BLaER1 treated with 17β-estradiol and CSF1 and Interleukin-3, amounts not matched to agents 10 nM and 100 nM (cell line): ENCODE results near the gene HCFC1.
A peak's percentile ranks its signal among the peaks of the same experiment; 100 is the strongest.

Experiments used
- H3K27ac ChIP-seq, 11 experiments: shearing (Covaris generic); formaldehyde crosslinking; 2 replicates each; pipeline ENCODE4 v1.8.1; 2022
- H3K27me3 ChIP-seq, 11 experiments: shearing (Covaris generic); formaldehyde crosslinking; 2 replicates each; pipeline ENCODE4 v1.8.1; 2022
- H3K36me3 ChIP-seq, 11 experiments: shearing (Covaris generic); formaldehyde crosslinking; 2 replicates each; pipeline ENCODE4 v1.8.1; 2022
- H3K4me1 ChIP-seq, 10 experiments: shearing (Covaris generic); formaldehyde crosslinking; 2 replicates each; pipeline ENCODE4 v1.8.1; 2022
- H3K4me2 ChIP-seq, 11 experiments: shearing (Covaris generic); formaldehyde crosslinking; 2 replicates each; pipeline ENCODE4 v1.8.1; 2022
- H3K4me3 ChIP-seq, 10 experiments: shearing (Covaris generic); formaldehyde crosslinking; 2 replicates each; pipeline ENCODE4 v1.8.1; 2022
- H3K9ac ChIP-seq, 11 experiments: shearing (Covaris generic); formaldehyde crosslinking; 2 replicates each; pipeline ENCODE4 v1.8.1; 2022
- H3K9me3 ChIP-seq, 11 experiments: shearing (Covaris generic); formaldehyde crosslinking; replicated peaks in 1 of 11; 2 replicates each; pipeline ENCODE4 v1.8.1; 2022
- H4K20me1 ChIP-seq, 11 experiments: shearing (Covaris generic); formaldehyde crosslinking; 2 replicates each; pipeline ENCODE4 v1.8.1; 2022
- Cebpa-rat ChIP-seq, 11 experiments: shearing (Covaris generic); IDR thresholded peaks; 2 replicates each; pipeline ENCODE4 v1.8.1; 2022

The HCFC1 gene

DNA sequence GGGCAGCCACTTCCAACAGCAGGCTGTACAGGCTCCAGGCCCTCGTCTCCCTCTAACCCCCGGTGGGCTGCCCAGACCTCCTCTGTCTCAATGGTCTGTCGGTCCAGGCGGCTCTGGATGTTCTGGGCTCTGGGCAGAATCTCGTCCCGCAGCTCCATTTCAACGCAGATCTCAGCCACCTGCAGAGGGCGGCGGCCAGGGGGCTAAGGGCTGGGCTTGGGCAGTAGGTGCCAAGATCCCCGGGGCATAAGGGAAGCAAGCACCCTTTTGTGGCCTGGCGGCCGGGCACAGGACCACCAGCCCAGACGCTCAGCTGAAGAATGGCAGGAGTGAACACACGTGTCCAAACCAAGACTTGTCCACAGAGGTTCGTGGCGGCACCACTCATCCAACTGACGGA lies 57.9 kb downstream of the HCFC1 start:
- H3K4me2 ChIP-seq, result no peak overlapping the region
- peaks cover 0 to 16% (median 0%) of the 10 kb centered on the region in 11 experiments; a peak in 1 of 22 replicates for H3K9me3 ChIP-seq
- no peak for TF ChIP-seq Cebpa-rat (IDR thresholded peaks at IDR 0.05)
- H4K20me1 ChIP-seq, result peaks cover 34 to 98% (median 72%) of the 10 kb centered on the region in 11 experiments; a peak in 21 of 22 replicates
- H3K27me3 ChIP-seq, result peaks cover 73 to 92% (median 85%) of the 10 kb centered on the region in 11 experiments
- no peak overlapping the region for H3K4me3 ChIP-seq
- H3K9ac ChIP-seq, result no peak overlapping the region
- H3K4me1 ChIP-seq, result peaks cover 0 to 9% (median 0%) of the 10 kb centered on the region in 10 experiments; a peak in 5 of 20 replicates
- H3K27ac ChIP-seq, result no peak overlapping the region
- peaks cover 21 to 91% (median 73%) of the 10 kb centered on the region in 11 experiments for H3K36me3 ChIP-seq

DNA sequence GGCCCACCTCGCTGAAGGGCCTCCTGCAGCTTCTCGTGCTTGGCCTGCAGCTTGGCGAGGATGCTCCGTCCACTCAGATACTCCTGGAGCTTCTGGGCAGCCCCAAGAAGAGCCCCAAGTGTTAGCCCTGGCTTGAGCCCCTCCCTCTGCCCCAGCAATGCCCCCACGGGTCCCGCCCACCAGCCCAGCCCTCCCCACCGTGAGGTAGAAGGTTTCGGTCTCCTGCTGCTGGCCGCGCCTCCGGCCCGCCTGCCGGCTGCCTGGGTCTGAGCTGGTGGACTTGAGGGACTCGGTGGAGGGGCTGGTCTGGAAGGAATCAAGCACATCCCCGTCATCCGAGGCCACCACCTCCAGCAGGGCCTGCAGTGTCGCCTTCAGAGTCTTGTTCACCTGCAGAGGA lies 58.4 kb downstream of the HCFC1 start:
- peaks cover 34 to 98% (median 69%) of the 10 kb centered on the region in 11 experiments; a peak in 21 of 22 replicates for H4K20me1 ChIP-seq
- no peak overlapping the region for H3K4me2 ChIP-seq
- H3K27ac ChIP-seq, result no peak overlapping the region
- H3K27me3 ChIP-seq, result peaks cover 70 to 92% (median 83%) of the 10 kb centered on the region in 11 experiments
- H3K9ac ChIP-seq, result no peak overlapping the region
- no peak overlapping the region for H3K4me3 ChIP-seq
- TF ChIP-seq Cebpa-rat (IDR thresholded peaks at IDR 0.05), result no peak
- H3K9me3 ChIP-seq, result peaks cover 0 to 16% (median 0%) of the 10 kb centered on the region in 11 experiments; a peak in 1 of 22 replicates
- H3K36me3 ChIP-seq, result peaks cover 18 to 89% (median 70%) of the 10 kb centered on the region in 11 experiments
- H3K4me1 ChIP-seq, result peaks cover 0 to 9% (median 0%) of the 10 kb centered on the region in 10 experiments; a peak in 5 of 20 replicates

DNA sequence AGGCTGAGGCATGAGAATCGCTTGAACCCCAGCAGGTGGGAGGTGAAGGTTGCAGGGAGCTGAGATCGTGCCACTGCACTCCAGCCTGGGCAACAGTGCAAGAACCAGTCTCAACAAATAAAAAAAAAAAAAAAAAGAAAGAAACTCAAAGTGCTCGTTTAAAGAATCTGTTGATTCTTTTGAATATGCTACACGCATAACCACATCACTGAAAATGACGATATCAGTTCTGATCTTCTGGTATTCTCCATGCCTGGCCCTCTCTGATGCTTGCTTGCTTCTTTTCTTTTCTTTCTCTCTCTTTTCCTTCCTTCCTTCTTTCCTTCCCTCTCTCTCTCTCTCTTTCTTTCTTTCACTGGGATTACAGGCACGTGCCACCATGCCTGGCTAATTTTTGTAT lies 59.8 kb downstream of the HCFC1 start:
- peaks cover 18 to 88% (median 72%) of the 10 kb centered on the region in 11 experiments; a peak in 21 of 22 replicates for H3K36me3 ChIP-seq

DNA sequence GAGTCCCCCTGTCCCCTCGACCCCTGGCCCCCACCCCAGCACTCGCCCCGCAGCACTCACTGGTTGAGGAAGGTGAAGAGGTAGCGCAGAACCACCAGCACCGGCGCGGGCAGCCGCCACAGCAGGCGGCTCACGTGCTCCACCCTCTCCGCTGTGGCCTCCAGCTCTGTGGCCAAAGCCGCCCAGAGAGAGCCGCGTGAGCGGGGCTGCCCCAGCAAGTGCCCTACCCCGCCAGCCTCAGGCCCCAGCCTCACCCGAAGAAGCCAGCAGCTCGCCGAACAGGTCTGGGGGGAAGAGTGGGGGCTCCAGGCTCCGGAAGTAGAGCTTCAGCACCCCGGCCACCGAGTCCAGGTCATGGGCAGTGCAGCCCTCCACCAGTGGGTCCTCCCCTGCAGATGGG lies 61.2 kb downstream of the HCFC1 start:
- Histone ChIP-seq H3K27me3 (peaks cover 64 to 92% (median 82%) of the 10 kb centered on the region in 11 experiments), H3K4me2 (no peak overlapping the region), H3K9ac (no peak overlapping the region), H3K36me3 (peaks cover 17 to 80% (median 60%) of the 10 kb centered on the region in 11 experiments; a peak in 18 of 22 replicates), H3K9me3 (peaks cover 0 to 16% (median 0%) of the 10 kb centered on the region in 11 experiments; a peak in 4 of 22 replicates), H4K20me1 (peaks cover 40 to 98% (median 70%) of the 10 kb centered on the region in 11 experiments; a peak in 21 of 22 replicates), H3K4me3 (no peak overlapping the region), H3K4me1 (peaks cover 0 to 27% (median 8%) of the 10 kb centered on the region in 10 experiments; a peak in 10 of 20 replicates), H3K27ac (no peak overlapping the region)
- no peak for TF ChIP-seq Cebpa-rat (IDR thresholded peaks at IDR 0.05)

More for the DNA sequence above, 59.8 kb downstream of the HCFC1 start:
- Histone ChIP-seq H4K20me1 (peaks cover 38 to 98% (median 76%) of the 10 kb centered on the region in 11 experiments; a peak in 21 of 22 replicates), H3K9ac (no peak overlapping the region), H3K27me3 (peaks cover 67 to 92% (median 83%) of the 10 kb centered on the region in 11 experiments), H3K4me1 (peaks cover 0 to 17% (median 0%) of the 10 kb centered on the region in 10 experiments; a peak in 6 of 20 replicates), H3K9me3 (peaks cover 0 to 16% (median 0%) of the 10 kb centered on the region in 11 experiments; a peak in 1 of 22 replicates), H3K4me3 (no peak overlapping the region), H3K4me2 (no peak overlapping the region), H3K27ac (no peak overlapping the region; a peak in 1 of 22 replicates)
- TF ChIP-seq Cebpa-rat (IDR thresholded peaks at IDR 0.05), result no peak

DNA sequence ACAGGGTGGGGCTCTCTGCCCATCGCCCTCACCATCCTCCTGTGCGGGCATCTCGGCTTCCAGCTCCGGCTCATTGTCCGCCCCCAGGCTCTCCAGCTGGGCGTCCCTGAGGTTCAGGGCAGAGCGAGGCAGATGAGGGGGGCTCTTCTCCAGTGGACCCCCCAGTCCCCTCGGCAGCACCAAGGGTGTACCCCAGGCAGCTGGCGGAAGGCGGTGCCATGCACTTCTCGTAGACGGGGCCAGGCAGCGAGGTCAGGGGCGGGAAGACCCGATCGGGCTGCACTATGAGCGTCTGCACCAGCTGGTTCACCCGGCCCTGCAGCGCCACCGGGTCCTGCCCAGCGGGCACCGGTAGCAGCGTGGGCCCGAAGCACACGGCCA lies 61.6 kb downstream of the HCFC1 start:
- peaks cover 41 to 99% (median 72%) of the 10 kb centered on the region in 11 experiments; a peak in 20 of 22 replicates for H4K20me1 ChIP-seq
- no peak overlapping the region for H3K4me2 ChIP-seq
- H3K4me1 ChIP-seq, result peaks cover 1 to 28% (median 12%) of the 10 kb centered on the region in 10 experiments; a peak in 18 of 20 replicates
- peaks cover 61 to 93% (median 82%) of the 10 kb centered on the region in 11 experiments for H3K27me3 ChIP-seq
- no peak for TF ChIP-seq Cebpa-rat (IDR thresholded peaks at IDR 0.05)
- no peak overlapping the region for H3K9ac ChIP-seq
- H3K4me3 ChIP-seq, result no peak overlapping the region
- peaks cover 0 to 16% (median 0%) of the 10 kb centered on the region in 11 experiments; a peak in 4 of 22 replicates for H3K9me3 ChIP-seq
- no peak overlapping the region for H3K27ac ChIP-seq
- H3K36me3 ChIP-seq, result peaks cover 17 to 78% (median 59%) of the 10 kb centered on the region in 11 experiments; a peak in 18 of 22 replicates

DNA sequence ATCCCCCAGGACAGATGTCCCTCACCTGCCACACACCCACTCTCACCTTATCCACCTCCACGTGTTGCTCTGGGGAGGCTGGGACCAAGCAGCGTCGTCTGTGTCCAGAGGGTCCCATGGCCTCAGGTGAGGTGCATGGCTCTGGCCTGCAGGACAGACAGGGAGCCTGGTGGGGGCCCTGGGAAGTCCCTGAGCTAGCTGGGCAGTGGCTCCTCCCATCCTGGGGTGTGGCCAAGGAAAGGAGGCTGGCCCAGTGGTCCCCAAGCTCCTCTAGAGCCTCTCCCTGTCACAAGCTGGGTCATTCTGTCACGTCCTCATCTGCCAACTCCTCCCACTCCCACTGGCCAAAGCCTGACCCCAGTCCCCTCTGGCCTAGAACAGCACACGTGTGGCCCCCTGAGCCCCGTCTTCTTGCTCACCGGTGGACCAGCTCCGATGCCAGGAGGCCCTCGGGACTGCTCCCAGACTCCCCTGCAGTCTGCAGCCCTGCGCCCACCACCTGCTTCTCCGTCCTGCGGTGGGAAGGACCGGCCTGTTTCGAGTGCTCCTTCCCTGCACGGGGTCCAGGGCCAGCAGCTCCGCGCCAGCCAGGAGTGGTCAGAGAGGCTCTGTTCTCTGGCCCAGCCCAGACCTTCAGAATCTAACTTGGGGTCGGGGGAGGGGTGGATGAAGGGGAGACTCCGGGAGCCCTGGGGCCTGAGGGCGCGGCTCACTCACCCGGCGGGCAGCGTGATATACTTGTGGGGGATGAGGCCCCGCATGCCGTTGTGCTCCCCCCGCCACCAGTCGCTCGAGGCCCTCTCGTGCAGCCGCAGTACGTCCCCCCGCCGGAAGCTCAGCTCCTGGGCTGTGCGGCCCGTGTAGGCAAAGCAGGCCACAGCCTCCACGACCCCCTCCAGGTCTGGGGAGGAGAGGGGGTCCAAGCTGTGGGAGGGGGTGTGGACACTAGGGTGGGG lies 62.3 kb downstream of the HCFC1 start:
- TF ChIP-seq Cebpa-rat (IDR thresholded peaks at IDR 0.05), result no peak
- Histone ChIP-seq H3K4me2 (peak overlapping the region in 1 of 11 experiments; percentile 12; a peak in 3 of 22 replicates), H3K27ac (no peak overlapping the region), H3K9me3 (peaks cover 0 to 11% (median 0%) of the 10 kb centered on the region in 11 experiments; a peak in 4 of 22 replicates), H3K27me3 (peaks cover 55 to 93% (median 79%) of the 10 kb centered on the region in 11 experiments), H3K4me3 (no peak overlapping the region), H3K9ac (no peak overlapping the region; a peak in 1 of 22 replicates), H3K4me1 (peaks cover 8 to 35% (median 19%) of the 10 kb centered on the region in 10 experiments), H3K36me3 (peaks cover 13 to 72% (median 54%) of the 10 kb centered on the region in 11 experiments; a peak in 18 of 22 replicates), H4K20me1 (peaks cover 41 to 98% (median 68%) of the 10 kb centered on the region in 11 experiments; a peak in 20 of 22 replicates)

DNA sequence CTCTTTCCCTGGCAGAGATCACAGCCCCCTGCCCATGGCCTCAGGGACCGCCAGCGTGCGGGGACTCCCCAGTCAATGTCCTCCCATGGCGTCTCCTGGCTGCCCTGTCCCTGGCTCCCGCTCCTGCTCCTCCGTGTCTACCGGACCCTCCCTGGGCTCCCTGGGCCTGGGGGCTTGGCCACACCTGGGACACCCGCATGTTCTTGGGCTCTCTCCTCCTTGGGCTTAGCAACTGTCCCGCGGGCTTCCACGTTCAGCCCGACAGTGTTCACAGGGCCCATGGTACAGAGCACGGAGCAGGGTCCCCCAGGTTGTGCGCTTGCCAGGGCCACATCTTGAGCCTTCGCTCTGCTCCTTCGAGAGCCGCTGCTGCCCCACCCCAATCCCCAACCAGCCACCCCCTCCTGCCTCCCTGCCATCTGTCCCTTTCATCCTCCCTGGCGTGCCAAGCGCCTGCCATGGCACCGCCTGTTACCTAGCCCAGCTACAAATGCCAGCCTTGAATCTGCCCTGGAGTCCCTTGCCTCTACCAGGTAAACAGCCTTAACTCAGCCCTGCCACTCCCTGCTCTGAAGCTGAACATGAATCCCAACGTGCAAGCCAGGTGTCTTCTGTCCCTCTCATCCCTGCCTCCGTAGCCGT lies 63.3 kb downstream of the HCFC1 start:
- Histone ChIP-seq H3K9me3 (peaks cover 0 to under 1% (median 0%) of the 10 kb centered on the region in 11 experiments; a peak in 4 of 22 replicates), H4K20me1 (peaks cover 36 to 95% (median 59%) of the 10 kb centered on the region in 11 experiments; a peak in 20 of 22 replicates), H3K27ac (no peak overlapping the region), H3K4me1 (peaks cover 17 to 43% (median 29%) of the 10 kb centered on the region in 10 experiments), H3K27me3 (peaks cover 45 to 89% (median 72%) of the 10 kb centered on the region in 11 experiments), H3K9ac (no peak overlapping the region), H3K4me3 (no peak overlapping the region), H3K36me3 (peaks cover 10 to 62% (median 45%) of the 10 kb centered on the region in 11 experiments; a peak in 18 of 22 replicates), H3K4me2 (peak overlapping the region in 1 of 11 experiments; percentile 5; a peak in 2 of 22 replicates)
- no peak for TF ChIP-seq Cebpa-rat (IDR thresholded peaks at IDR 0.05)

DNA sequence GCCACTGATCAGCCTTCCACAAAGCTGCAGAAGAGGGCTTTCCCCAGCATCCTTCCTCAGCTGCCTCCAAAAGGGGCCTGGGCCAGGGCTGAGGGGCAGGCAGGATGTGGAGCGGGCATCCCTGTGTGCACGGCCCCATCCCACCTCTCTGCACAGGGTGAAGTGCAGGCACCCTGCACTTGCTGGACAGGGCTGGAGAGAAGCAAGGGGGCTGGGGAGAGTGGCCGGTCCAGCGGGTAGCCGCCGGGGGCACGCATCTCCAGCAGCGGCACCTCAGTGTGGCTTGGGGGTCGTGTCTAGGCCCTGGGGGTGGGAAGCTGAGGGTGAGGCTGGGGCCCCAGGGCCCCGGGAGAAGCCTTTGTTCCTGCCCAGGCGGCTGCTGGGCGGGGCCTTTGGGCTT lies 64.2 kb downstream of the HCFC1 start:
- Histone ChIP-seq H3K36me3 (peaks cover 2 to 53% (median 36%) of the 10 kb centered on the region in 11 experiments; a peak in 18 of 22 replicates), H3K4me2 (no peak overlapping the region), H3K27ac (no peak overlapping the region), H3K27me3 (peaks cover 42 to 89% (median 72%) of the 10 kb centered on the region in 11 experiments), H3K9ac (no peak overlapping the region), H3K4me1 (peaks cover 26 to 52% (median 37%) of the 10 kb centered on the region in 10 experiments), H3K4me3 (no peak overlapping the region), H3K9me3 (no peaks in the 10 kb centered on the region; a peak in 4 of 22 replicates), H4K20me1 (peaks cover 38 to 95% (median 57%) of the 10 kb centered on the region in 11 experiments; a peak in 20 of 22 replicates)
- TF ChIP-seq Cebpa-rat (IDR thresholded peaks at IDR 0.05), result no peak
